Activated CD8-positive, alpha-beta memory T cell treated with anti-CD3 and anti-CD28 coated beads, Interleukin-2, amount 10 ng/mL, durations not matched to agents 7 days and 5 days (primary cell): ENCODE measurements around the gene VPS18. TPM values are rescaled to one million over a fixed set of nuclear protein-coding genes. Genes with fewer than 3 reads are reported as not detected.
A peak's percentile ranks its signal among the peaks of the same experiment; 100 is the strongest.

Experiments used
- ATAC-seq: fragments of 150-1000 bp; cut with Tn5 transposase; one replicate; pipeline ENCODE4 v1.10.0; 2021; ENCODE audit warnings: moderate library complexity
- CTCF ChIA-PET: fragments of 350-600 bp; sonication (Branson Sonifier 250); formaldehyde crosslinking; loops from one replicate; lab custom pipeline; 2021; ENCODE audit warnings: antibody characterized with exemption; lab: Charles Lee
- DNase-seq: peaks from one replicate; pipeline ENCODE4 v3.0.0-alpha.2; 2020
- H3K27ac Mint-ChIP-seq: one replicate; pipeline ENCODE4 v1.8.0; 2021; ENCODE audit warnings: mild to moderate bottlenecking, mixed read lengths
- H3K27me3 Mint-ChIP-seq: one replicate; pipeline ENCODE4 v1.8.0; 2021; ENCODE audit warnings: mixed read lengths
- H3K36me3 Mint-ChIP-seq: one replicate; pipeline ENCODE4 v1.8.0; 2021; ENCODE audit warnings: mild to moderate bottlenecking, mixed read lengths
- H3K4me1 Mint-ChIP-seq: one replicate; pipeline ENCODE4 v1.8.0; 2021; ENCODE audit warnings: mixed read lengths
- H3K4me3 Mint-ChIP-seq: one replicate; pipeline ENCODE4 v1.8.0; 2021; ENCODE audit warnings: mild to moderate bottlenecking, moderate library complexity, mixed read lengths
- H3K9me3 Mint-ChIP-seq: one replicate; pipeline ENCODE4 v1.8.0; 2022; ENCODE audit warnings: low read depth, mixed read lengths
- total RNA-seq, 2 experiments: library from RNA; stranded (reverse); gene quantifications; one replicate each; pipeline ENCODE4 v1.2.3, GENCODE V29; 2021

VPS18 gene
- total RNA-seq, 2 experiments from 2014 or later = 16.9 to 19.5 TPM

DNA sequence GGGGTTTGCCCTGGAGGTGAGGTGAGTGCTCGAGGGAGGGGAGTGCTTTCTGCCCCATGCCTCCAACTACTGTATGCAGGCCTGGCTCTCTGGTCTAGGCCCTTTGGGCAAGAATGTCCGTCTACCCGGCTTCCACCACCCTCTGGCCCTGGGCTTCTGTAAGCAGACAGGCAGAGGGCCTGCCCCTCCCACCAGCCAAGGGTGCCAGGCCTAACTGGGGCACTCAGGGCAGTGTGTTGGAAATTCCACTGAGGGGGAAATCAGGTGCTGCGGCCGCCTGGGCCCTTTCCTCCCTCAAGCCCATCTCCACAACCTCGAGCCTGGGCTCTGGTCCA is 44.3 kb downstream of the VPS18 start:
- Mint-ChIP-seq H3K36me3 (no peaks in the 10 kb centered on the region), H3K4me1 (peaks cover 19% of the 10 kb centered on the region), H3K9me3 (no peaks in the 10 kb centered on the region), H3K4me3 (no peak overlapping the region), H3K27ac (no peak overlapping the region), H3K27me3 (peaks cover 5% of the 10 kb centered on the region)
- DNase-seq = no peak
- CTCF ChIA-PET = no interaction called here
- no peak for ATAC-seq

DNA sequence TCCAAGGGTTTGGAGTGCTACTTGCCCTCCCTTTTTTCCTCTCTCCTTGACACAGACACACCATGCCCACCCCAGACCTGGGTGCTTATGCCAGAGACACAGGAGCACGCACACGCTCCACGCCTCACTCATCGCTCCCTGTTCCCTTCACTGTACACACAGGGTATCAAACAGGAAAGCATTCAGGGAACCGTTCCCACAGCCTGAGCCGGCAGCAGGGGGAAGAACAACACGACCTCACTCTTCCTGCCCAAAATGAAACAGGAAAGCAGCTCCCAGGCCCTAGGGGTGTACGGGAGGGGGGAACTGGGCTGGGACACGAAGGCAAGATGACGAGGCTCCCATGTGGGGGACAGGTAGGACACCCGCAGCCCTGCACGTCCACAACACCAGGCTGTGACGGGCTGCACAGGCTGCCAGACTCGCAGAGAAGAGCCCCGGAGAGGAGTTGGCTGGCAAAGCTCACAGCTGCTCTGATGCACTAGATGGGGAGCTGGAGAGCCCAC is 46.1 kb downstream of the VPS18 start:
- no peak overlapping the region for H3K27ac Mint-ChIP-seq
- no peak overlapping the region for H3K4me3 Mint-ChIP-seq
- no peaks in the 10 kb centered on the region for H3K36me3 Mint-ChIP-seq
- no peak for DNase-seq
- H3K4me1 Mint-ChIP-seq = peaks cover 24% of the 10 kb centered on the region
- no peak for ATAC-seq
- H3K9me3 Mint-ChIP-seq = no peaks in the 10 kb centered on the region
- CTCF ChIA-PET = interaction anchor here (1.2 to 5.2 kb wide), 12 partner anchors 10 to 291 kb away, joined by 3 to 102 read pairs (median 12); partner anchors contain the start of genes CHAC1, CHP1, DLL4 and EXD1
- peaks cover 4% of the 10 kb centered on the region for H3K27me3 Mint-ChIP-seq

DNA sequence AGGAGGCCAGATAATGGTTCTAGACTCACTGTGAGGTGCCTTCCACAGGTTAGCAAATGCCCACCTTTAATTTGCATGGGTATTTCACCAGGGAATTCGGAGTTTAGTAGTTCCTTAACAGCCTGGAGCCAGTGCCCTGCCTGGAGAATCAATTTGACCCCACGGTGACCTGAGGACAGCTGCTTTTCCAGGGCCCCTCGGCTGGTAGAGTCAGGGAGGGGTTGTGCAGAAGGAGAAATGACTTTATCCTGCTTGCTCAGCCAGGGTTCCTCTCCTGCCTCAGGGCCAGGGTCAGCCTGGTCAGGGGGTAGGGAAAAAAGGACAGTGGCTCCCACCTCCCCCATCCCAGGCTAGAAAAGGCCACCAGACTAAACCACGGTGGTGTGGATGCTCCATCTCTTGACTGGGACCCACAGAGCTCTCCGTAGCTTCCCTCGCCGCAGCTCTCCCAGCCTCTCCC is 46.8 kb downstream of the VPS18 start:
- CTCF ChIA-PET = interaction anchor here (0.5 to 5.2 kb wide), 26 partner anchors 11 to 333 kb away, joined by 3 to 102 read pairs (median 4); partner anchors contain the start of genes CHAC1, CHP1, DLL4 and EXD1
- Mint-ChIP-seq H3K27ac (peak overlapping the region; percentile 28), H3K36me3 (no peaks in the 10 kb centered on the region)

GRCh38 chr15:40941528-40942336 is 47.5 kb downstream of the VPS18 start:
- Mint-ChIP-seq H3K4me3 (peak overlapping the region; percentile 74), H3K36me3 (no peaks in the 10 kb centered on the region), H3K4me1 (peaks cover 32% of the 10 kb centered on the region), H3K9me3 (no peaks in the 10 kb centered on the region), H3K27ac (no peak overlapping the region), H3K27me3 (peaks cover 4% of the 10 kb centered on the region)
- CTCF ChIA-PET = interaction anchor here (0.5 to 5.2 kb wide), 36 partner anchors 12 to 352 kb away, joined by 3 to 102 read pairs (median 4); partner anchors contain the start of genes CHAC1, CHP1, DLL4 and EXD1
- ATAC-seq (peak; percentile 90), DNase-seq (peak; percentile 76)

More for the DNA sequence above, 46.8 kb downstream of the VPS18 start:
- no peaks in the 10 kb centered on the region for H3K9me3 Mint-ChIP-seq
- DNase-seq = no peak
- H3K27me3 Mint-ChIP-seq = peaks cover 4% of the 10 kb centered on the region
- ATAC-seq = no peak
- peaks cover 30% of the 10 kb centered on the region for H3K4me1 Mint-ChIP-seq
- peak overlapping the region; percentile 11 for H3K4me3 Mint-ChIP-seq

GRCh38 chr15:40942337-40942854 is 48.1 kb downstream of the VPS18 start:
- DNase-seq = no peak
- no peaks in the 10 kb centered on the region for H3K36me3 Mint-ChIP-seq
- peak overlapping the region; percentile 61 for H3K27ac Mint-ChIP-seq
- H3K4me3 Mint-ChIP-seq = peak overlapping the region; percentile 74
- no peaks in the 10 kb centered on the region for H3K9me3 Mint-ChIP-seq
- CTCF ChIA-PET = interaction anchor here (0.6 to 5.2 kb wide), 28 partner anchors 12 to 332 kb away, joined by 3 to 102 read pairs (median 5); partner anchors contain the start of genes CHAC1, CHP1, DLL4 and EXD1
- peak; percentile 26 for ATAC-seq
- H3K4me1 Mint-ChIP-seq = peaks cover 32% of the 10 kb centered on the region
- peaks cover 4% of the 10 kb centered on the region for H3K27me3 Mint-ChIP-seq

GRCh38 chr15:40942878-40943277 is 48.6 kb downstream of the VPS18 start:
- Mint-ChIP-seq H3K4me1 (peaks cover 32% of the 10 kb centered on the region), H3K9me3 (no peaks in the 10 kb centered on the region), H3K4me3 (peak overlapping the region; percentile 74), H3K27me3 (peaks cover 4% of the 10 kb centered on the region), H3K27ac (no peak overlapping the region), H3K36me3 (no peaks in the 10 kb centered on the region)
- DNase-seq = no peak
- ATAC-seq = no peak
- CTCF ChIA-PET = interaction anchor here (0.6 to 5.2 kb wide), 20 partner anchors 11 to 305 kb away, joined by 3 to 102 read pairs (median 6); partner anchors contain the start of genes CHAC1, CHP1, DLL4 and EXD1

DNA sequence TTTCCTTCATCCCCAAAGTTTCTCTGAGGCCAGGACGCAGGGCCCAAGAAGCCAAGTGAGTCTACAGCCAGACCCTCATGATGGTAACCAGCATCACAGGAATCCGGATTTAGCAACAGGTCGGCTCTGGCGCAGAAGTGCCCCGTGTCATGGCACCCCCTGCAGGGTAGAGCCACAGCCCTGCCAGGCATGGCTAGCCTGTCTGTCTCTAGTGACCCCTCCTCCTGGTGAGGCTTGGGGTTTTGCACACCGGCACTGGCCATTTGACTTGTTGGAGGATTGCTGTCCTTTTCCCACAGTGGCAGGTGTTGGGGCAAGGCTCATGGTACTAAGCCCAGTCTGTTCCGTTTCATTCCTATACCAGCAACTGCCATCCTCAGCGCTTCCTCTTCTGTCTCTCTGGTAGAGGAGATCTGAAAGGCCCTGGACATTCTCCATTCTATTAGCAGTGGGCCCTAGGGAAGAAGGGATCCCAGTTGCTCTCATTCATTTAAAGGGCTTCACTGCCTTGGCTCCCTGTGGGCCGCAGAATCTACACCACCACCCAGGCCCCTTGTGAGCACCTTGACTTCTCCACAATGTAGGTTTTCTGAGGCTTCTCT is 49.6 kb downstream of the VPS18 start:
- H3K4me3 Mint-ChIP-seq = no peak overlapping the region
- H3K27ac Mint-ChIP-seq = no peak overlapping the region
- no peaks in the 10 kb centered on the region for H3K9me3 Mint-ChIP-seq
- peaks cover 4% of the 10 kb centered on the region for H3K27me3 Mint-ChIP-seq
- no peaks in the 10 kb centered on the region for H3K36me3 Mint-ChIP-seq
- CTCF ChIA-PET = interaction anchor here (0.9 to 5.2 kb wide), 5 partner anchors 10 to 85 kb away, joined by 3 to 102 read pairs (median 54); partner anchors contain the start of genes CHAC1 and DLL4
- ATAC-seq = no peak
- no peak for DNase-seq
- H3K4me1 Mint-ChIP-seq = peaks cover 32% of the 10 kb centered on the region

GRCh38 chr15:40944510-40945296 is 50.5 kb downstream of the VPS18 start:
- no peak for ATAC-seq
- Mint-ChIP-seq H3K9me3 (no peaks in the 10 kb centered on the region), H3K36me3 (no peaks in the 10 kb centered on the region), H3K4me1 (peaks cover 32% of the 10 kb centered on the region), H3K27ac (no peak overlapping the region), H3K27me3 (peaks cover 4% of the 10 kb centered on the region), H3K4me3 (no peak overlapping the region)
- DNase-seq = no peak
- CTCF ChIA-PET = interaction anchor here (0.9 to 5.2 kb wide), 3 partner anchors 9 to 240 kb away, joined by 3 to 102 read pairs (median 6); partner anchors contain the start of gene CHAC1

GRCh38 chr15:40948706-40949473 is 54.6 kb downstream of the VPS18 start:
- CTCF ChIA-PET = interaction anchor here (0.6 to 1.7 kb wide), 2 partner anchors 15 to 90 kb away, joined by 3 to 6 read pairs; no protein-coding TSS in a partner anchor
- Mint-ChIP-seq H3K4me1 (peaks cover 25% of the 10 kb centered on the region), H3K27me3 (no peaks in the 10 kb centered on the region), H3K4me3 (no peak overlapping the region), H3K9me3 (no peaks in the 10 kb centered on the region), H3K27ac (no peak overlapping the region), H3K36me3 (no peaks in the 10 kb centered on the region)
- ATAC-seq (no peak), DNase-seq (no peak)

DNA sequence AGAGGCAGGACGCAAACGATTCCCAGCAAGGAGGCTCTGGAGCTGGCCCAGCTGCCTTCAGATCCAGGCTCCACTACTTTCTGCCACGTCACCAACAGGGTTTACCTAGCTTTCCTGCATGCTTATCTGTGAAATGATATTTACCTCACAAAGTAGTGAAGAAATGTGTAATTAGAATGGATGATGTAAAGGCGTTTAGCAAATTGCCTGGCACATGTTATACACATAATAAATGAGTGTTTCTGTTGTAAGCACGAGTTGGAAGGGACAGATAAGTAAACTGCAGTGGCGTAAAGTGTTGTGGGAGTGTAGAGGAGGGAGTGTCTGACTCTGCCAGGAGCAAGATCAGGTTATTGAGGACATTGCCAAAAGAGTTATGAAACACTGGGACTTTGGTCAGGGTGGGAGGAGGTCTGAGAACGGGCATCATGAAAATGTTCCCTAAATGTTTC is 55.5 kb downstream of the VPS18 start:
- Mint-ChIP-seq H3K27me3 (no peaks in the 10 kb centered on the region), H3K36me3 (no peaks in the 10 kb centered on the region), H3K27ac (no peak overlapping the region), H3K9me3 (no peaks in the 10 kb centered on the region), H3K4me1 (peaks cover 29% of the 10 kb centered on the region), H3K4me3 (no peak overlapping the region)
- ATAC-seq = no peak
- CTCF ChIA-PET = interaction anchor here (1.2 to 9.0 kb wide), 3 partner anchors 8 to 91 kb away, joined by 3 to 102 read pairs (median 6); no protein-coding TSS in a partner anchor
- no peak for DNase-seq

DNA sequence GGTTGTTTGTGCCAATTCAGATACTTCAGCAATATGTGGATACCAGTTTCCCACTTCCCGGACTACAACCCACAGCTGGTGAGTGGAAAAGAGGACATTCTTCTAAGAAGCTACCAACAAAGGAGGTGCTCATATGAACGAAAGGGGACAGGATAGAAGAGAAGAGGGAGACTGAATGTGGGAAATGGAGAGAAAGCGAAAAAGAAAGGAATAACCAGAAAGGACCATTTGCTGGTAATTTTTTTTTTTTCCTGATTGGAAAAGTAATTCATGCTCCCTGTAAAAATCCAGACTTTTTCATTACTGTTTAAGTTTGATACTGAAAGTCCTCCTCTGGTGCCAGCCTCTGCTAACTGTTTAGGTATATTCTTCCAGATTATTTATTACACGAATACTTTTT is 57.5 kb downstream of the VPS18 start:
- Mint-ChIP-seq H3K36me3 (peaks cover 4% of the 10 kb centered on the region), H3K9me3 (no peaks in the 10 kb centered on the region), H3K4me1 (peaks cover 29% of the 10 kb centered on the region), H3K4me3 (peak overlapping the region; percentile 83), H3K27me3 (no peaks in the 10 kb centered on the region), H3K27ac (peak overlapping the region; percentile 88)
- ATAC-seq (no peak), DNase-seq (no peak)
- CTCF ChIA-PET = interaction anchor here (0.7 to 9.0 kb wide), 8 partner anchors 10 to 232 kb away, joined by 3 to 102 read pairs (median 4); partner anchors contain the start of gene VPS18
